GM23248 (cell line): ENCODE measurements around the gene ARRDC1. TPM values are rescaled to one million over a fixed set of nuclear protein-coding genes. Genes with fewer than 3 reads are reported as not detected.

Experiments used
- DNase-seq: peaks from one replicate; pipeline ENCODE4 v3.0.0-alpha.2; 2015
- H2AFZ ChIP-seq: fragments of 200-600 bp; sonication (generic); 2 replicates; pipeline ENCODE4 v1.6.1; 2016; ENCODE audit warnings: antibody characterized with exemption
- H3F3A ChIP-seq: fragments of 200-600 bp; sonication (generic); 2 replicates; pipeline ENCODE4 v1.6.1; 2016; ENCODE audit warnings: mild to moderate bottlenecking, antibody characterized with exemption, mixed run types; ENCODE audit not compliant: insufficient read depth
- H3K27ac ChIP-seq: fragments of 200-600 bp; sonication (generic); 2 replicates; pipeline ENCODE4 v1.5.1; 2016; ENCODE audit warnings: mild to moderate bottlenecking
- H3K27me3 ChIP-seq: fragments of 200-600 bp; sonication (generic); replicated peaks from 2 replicates; pipeline ENCODE4 v1.6.1; 2016; ENCODE audit warnings: mild to moderate bottlenecking; ENCODE audit not compliant: insufficient read depth
- H3K36me3 ChIP-seq: fragments of 200-600 bp; sonication (generic); 2 replicates; pipeline ENCODE4 v1.6.1; 2016; ENCODE audit warnings: low read depth, mild to moderate bottlenecking
- H3K4me1 ChIP-seq: fragments of 200-600 bp; sonication (generic); 2 replicates; pipeline ENCODE4 v1.6.1; 2016; ENCODE audit warnings: mild to moderate bottlenecking; ENCODE audit not compliant: insufficient read depth
- H3K4me2 ChIP-seq: fragments of 200-600 bp; sonication (generic); one replicate; pipeline ENCODE4 v1.6.1; 2016; ENCODE audit warnings: mild to moderate bottlenecking; ENCODE audit not compliant: unreplicated experiment
- H3K4me3 ChIP-seq: fragments of 200-600 bp; sonication (generic); 2 replicates; pipeline ENCODE4 v1.5.1; 2016; ENCODE audit warnings: mild to moderate bottlenecking
- H3K79me2 ChIP-seq: fragments of 200-600 bp; sonication (generic); 2 replicates; pipeline ENCODE4 v1.6.1; 2016; ENCODE audit warnings: mild to moderate bottlenecking; ENCODE audit not compliant: insufficient read depth
- H3K9ac ChIP-seq: fragments of 200-600 bp; sonication (generic); 2 replicates; pipeline ENCODE4 v1.6.1; 2016; ENCODE audit warnings: mild to moderate bottlenecking
- H3K9me2 ChIP-seq: fragments of 200-600 bp; sonication (generic); 2 replicates; pipeline ENCODE4 v1.6.1; 2016; ENCODE audit warnings: mixed run types, mild to moderate bottlenecking, moderate library complexity; ENCODE audit not compliant: insufficient read depth
- H3K9me3 ChIP-seq: fragments of 200-600 bp; sonication (generic); one replicate; pipeline ENCODE4 v1.6.1; 2017; ENCODE audit warnings: low read depth
- H4K20me1 ChIP-seq: fragments of 200-600 bp; sonication (generic); 2 replicates; pipeline ENCODE4 v1.6.0; 2016; ENCODE audit not compliant: insufficient read depth
- EZH2 ChIP-seq: fragments of 200-600 bp; sonication (generic); IDR thresholded peaks from 2 replicates; pipeline ENCODE4 v1.6.1; 2018; ENCODE audit warnings: antibody characterized with exemption, mild to moderate bottlenecking; ENCODE audit not compliant: insufficient read depth, poor library complexity, severe bottlenecking
- EZH2phosphoT487 ChIP-seq: fragments of 200-600 bp; sonication (generic); IDR thresholded peaks from 2 replicates; pipeline ENCODE4 v1.6.1; 2018; ENCODE audit warnings: antibody characterized with exemption, moderate library complexity, mild to moderate bottlenecking, low read depth; ENCODE audit not compliant: insufficient read depth
- WGBS, 2 experiments: methylation state at CpG; one replicate each; pipeline ENCODE4 v1.1.6; 2015 to 2017; ENCODE audit warnings: low lambda C conversion rate in 2 of 2, low coverage in 1 of 2; ENCODE audit errors: missing lambda C conversion rate in 2 of 2; 5-methylcytosine and 5-hydroxymethylcytosine counted together
- in situ Hi-C: fragments of 300-500 bp; cut with MboI; formaldehyde crosslinking; loops from 2 replicates; pipeline ENCODE4 v1.15.0; 2020
- polyA plus RNA-seq: library from polyadenylated mRNA; unstranded; fragments of >200 nt; fragmentation: Nextera tagmentation; extraction: Ambion mirVana; gene quantifications from 2 replicates; pipeline ENCODE4 v1.2.1, GENCODE V29; 2016
- total RNA-seq: library from RNA; depleted of rRNA; stranded (reverse); fragments of >200 nt; shearing (Covaris generic); gene quantifications from 2 replicates; pipeline ENCODE4 v1.2.3, GENCODE V29; 2014

The ARRDC1 gene
- total and polyA plus RNA-seq, 2 experiments from 2014 or later = 21.0 to 26.9 TPM

- Histone ChIP-seq H3K9me2 (no peaks in the 10 kb centered on the region), H3K27me3 (no peaks in the 10 kb centered on the region), H4K20me1 (no peaks in the 10 kb centered on the region), H3K9me3 (no peaks in the 10 kb centered on the region), H3K36me3 (no peaks in the 10 kb centered on the region), H3K27ac (no peak overlapping the region), H3K4me2 (peak overlapping the region; percentile 55), H3F3A (no peaks in the 10 kb centered on the region), H3K4me3 (peak overlapping the region; percentile 78), H3K79me2 (peaks cover 15% of the 10 kb centered on the region; the same call in 1 of the 2 replicates), H3K9ac (peak overlapping the region; percentile 70), H3K4me1 (peaks cover 13% of the 10 kb centered on the region), H2AFZ (no peak overlapping the region)
- TF ChIP-seq EZH2 (no peak), EZH2phosphoT487 (no peak)
- in situ Hi-C loops = no loop called here
- DNase-seq = peak; percentile 73
- WGBS, 2 experiments = 35 to 39% methylated on average over 17 of the region's 17 CpGs
Observed at GRCh38 chr9:137607141-137607857, 1.8 kb downstream of the ARRDC1 start.

- Histone ChIP-seq H3K4me1 (peaks cover 18% of the 10 kb centered on the region), H3F3A (no peaks in the 10 kb centered on the region), H3K4me2 (no peak overlapping the region), H3K27ac (no peak overlapping the region), H3K9ac (no peak overlapping the region), H3K4me3 (no peak overlapping the region), H4K20me1 (no peaks in the 10 kb centered on the region), H3K9me3 (no peaks in the 10 kb centered on the region), H3K27me3 (no peaks in the 10 kb centered on the region), H2AFZ (no peak overlapping the region), H3K79me2 (peaks cover 29% of the 10 kb centered on the region; the same call in 1 of the 2 replicates), H3K9me2 (no peaks in the 10 kb centered on the region), H3K36me3 (no peaks in the 10 kb centered on the region)
- TF ChIP-seq EZH2 = no peak
- no peak for TF ChIP-seq EZH2phosphoT487
- no peak for DNase-seq
- in situ Hi-C loops = no loop called here
- 83% methylated on average over 6 of the region's 6 CpGs for WGBS, 2 experiments
Observed at GRCh38 chr9:137610944-137611343, 5.5 kb downstream of the ARRDC1 start.

GRCh38 chr9:137611623-137612609, 6.4 kb downstream of the ARRDC1 start:
- H3K79me2 ChIP-seq = peaks cover 33% of the 10 kb centered on the region
- H3K4me1 ChIP-seq = peaks cover 13% of the 10 kb centered on the region
- peak overlapping the region; percentile 57 for H3K9ac ChIP-seq
- peak; percentile 93 for DNase-seq
- WGBS, 2 experiments = 41 to 44% methylated on average over 21 of the region's 21 CpGs
- H3K9me2 ChIP-seq = no peaks in the 10 kb centered on the region
- H3K4me3 ChIP-seq = no peak overlapping the region
- H2AFZ ChIP-seq = no peak overlapping the region
- in situ Hi-C loops = no loop called here
- no peaks in the 10 kb centered on the region for H3K9me3 ChIP-seq
- no peaks in the 10 kb centered on the region for H3K36me3 ChIP-seq
- no peaks in the 10 kb centered on the region for H4K20me1 ChIP-seq
- peak overlapping the region; percentile 62 for H3K27ac ChIP-seq
- no peaks in the 10 kb centered on the region for H3K27me3 ChIP-seq
- 0 out of 2 replicates have a peak, but pooled peaks cover 4% of the 10 kb centered on the region for H3F3A ChIP-seq
- TF ChIP-seq EZH2phosphoT487 (no peak), EZH2 (no peak)
- H3K4me2 ChIP-seq = peak overlapping the region; percentile 11

DNA sequence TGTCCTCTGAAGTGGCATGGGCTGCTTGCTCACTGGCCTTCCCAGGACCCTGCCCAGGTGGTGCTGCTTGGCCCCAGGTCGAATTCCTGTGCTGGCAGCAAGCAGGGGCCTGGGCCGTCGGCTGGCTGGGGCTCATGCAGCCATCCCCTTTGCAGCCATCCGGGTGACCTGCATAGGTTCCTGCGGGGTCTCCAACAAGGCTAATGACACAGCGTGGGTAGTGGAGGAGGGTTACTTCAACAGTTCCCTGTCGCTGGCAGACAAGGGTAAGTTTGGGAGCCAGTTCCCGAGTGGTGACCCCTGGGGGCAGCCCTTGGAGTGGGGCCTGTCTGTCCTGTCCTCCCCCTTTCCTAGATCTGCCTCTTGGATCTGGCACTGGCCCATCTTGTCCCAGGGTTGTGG, 7.3 kb downstream of the ARRDC1 start:
- H3K9ac ChIP-seq = peak overlapping the region; percentile 36
- H3F3A ChIP-seq = 0 out of 2 replicates have a peak, but pooled peaks cover 9% of the 10 kb centered on the region
- 54 to 56% methylated on average over 8 of the region's 8 CpGs for WGBS, 2 experiments
- no peaks in the 10 kb centered on the region for H3K9me3 ChIP-seq
- no peaks in the 10 kb centered on the region for H3K36me3 ChIP-seq
- H4K20me1 ChIP-seq = no peaks in the 10 kb centered on the region
- no peak overlapping the region for H2AFZ ChIP-seq
- no peak for TF ChIP-seq EZH2phosphoT487
- TF ChIP-seq EZH2 = no peak
- H3K27ac ChIP-seq = peak overlapping the region; percentile 62
- no peak for DNase-seq
- no peaks in the 10 kb centered on the region for H3K27me3 ChIP-seq
- peaks cover 39% of the 10 kb centered on the region for H3K79me2 ChIP-seq
- in situ Hi-C loops = no loop called here
- no peak overlapping the region for H3K4me3 ChIP-seq
- peaks cover 17% of the 10 kb centered on the region for H3K4me1 ChIP-seq
- no peaks in the 10 kb centered on the region for H3K9me2 ChIP-seq
- peak overlapping the region; percentile 11 for H3K4me2 ChIP-seq
